IPS-11a (cell line): Measurements from ENCODE around the gene PLVAP.

Source experiments
- H3K4me3 ChIP-seq: one replicate; pipeline ENCODE4 v1.5.1; 2013; ENCODE audit warnings: low read depth, low read length, control low read depth

The PLVAP gene

DNA sequence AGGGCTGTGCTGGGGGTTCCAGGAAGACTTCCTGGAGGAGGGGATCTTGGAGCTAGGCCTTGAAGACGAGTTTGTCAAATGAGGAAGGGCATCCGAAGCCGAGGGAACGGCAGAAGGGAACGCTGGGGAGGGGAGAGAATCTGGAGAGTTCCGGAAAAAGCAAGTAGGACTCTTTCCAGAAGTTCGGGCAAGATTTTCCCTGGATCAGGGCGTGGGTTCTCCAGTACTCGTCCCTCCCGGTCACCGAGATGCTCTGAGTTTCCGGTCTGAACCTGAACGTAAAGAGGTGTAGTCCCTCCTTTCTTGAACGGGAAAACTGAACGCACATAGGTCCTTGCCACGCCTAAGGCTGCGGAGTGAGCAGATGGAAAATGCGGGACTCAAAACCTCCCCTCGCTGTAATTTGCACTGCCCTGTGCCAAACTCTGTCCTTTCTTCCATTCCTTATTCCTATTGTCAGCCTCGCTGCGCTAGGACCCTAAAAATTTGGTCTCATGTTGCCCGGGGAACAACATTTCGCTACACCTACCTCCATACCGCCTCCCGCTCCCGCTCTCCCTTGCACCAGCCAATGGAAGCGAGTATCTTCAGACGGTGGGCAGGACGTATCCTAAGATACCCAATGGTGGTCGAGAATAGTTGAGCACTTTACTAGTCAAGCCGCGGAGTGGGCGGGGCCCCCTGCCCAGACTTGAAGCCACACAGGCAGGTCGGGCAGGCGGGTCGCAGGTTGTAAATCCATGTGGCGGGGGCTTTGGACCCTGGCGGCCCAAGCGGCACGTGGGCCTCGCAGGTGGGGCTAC lies 40.1 kb downstream of the PLVAP start, which contains the start of gene GTPBP3:
Gene GTPBP3 (plus strand): TSS at position 682 of the 803 bp plus-strand sequence. CDS start 59 bp downstream, at position 741.
- H3K4me3 ChIP-seq = peak within 1 kb of the TSS; percentile 96

DNA sequence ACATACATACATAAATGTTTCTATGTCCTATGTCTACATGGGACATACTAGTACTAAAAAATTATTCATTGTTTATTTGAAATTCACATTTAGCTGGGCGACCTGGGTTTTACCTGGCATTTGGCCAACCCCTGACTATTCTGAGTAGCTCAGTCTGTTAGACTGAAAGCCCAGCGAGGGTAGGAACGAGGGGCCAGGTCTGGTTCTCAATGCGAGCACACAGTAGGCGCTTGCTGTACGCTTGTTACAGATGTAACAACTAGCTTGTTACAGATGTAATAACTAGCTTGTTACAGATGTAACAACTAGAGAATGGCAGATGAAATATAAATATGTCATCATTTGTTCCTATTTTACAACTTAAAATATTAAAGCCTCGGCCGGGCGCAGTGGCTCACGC lies 41.6 kb downstream of the PLVAP start:
- H3K4me3 ChIP-seq = no peak overlapping the region

DNA sequence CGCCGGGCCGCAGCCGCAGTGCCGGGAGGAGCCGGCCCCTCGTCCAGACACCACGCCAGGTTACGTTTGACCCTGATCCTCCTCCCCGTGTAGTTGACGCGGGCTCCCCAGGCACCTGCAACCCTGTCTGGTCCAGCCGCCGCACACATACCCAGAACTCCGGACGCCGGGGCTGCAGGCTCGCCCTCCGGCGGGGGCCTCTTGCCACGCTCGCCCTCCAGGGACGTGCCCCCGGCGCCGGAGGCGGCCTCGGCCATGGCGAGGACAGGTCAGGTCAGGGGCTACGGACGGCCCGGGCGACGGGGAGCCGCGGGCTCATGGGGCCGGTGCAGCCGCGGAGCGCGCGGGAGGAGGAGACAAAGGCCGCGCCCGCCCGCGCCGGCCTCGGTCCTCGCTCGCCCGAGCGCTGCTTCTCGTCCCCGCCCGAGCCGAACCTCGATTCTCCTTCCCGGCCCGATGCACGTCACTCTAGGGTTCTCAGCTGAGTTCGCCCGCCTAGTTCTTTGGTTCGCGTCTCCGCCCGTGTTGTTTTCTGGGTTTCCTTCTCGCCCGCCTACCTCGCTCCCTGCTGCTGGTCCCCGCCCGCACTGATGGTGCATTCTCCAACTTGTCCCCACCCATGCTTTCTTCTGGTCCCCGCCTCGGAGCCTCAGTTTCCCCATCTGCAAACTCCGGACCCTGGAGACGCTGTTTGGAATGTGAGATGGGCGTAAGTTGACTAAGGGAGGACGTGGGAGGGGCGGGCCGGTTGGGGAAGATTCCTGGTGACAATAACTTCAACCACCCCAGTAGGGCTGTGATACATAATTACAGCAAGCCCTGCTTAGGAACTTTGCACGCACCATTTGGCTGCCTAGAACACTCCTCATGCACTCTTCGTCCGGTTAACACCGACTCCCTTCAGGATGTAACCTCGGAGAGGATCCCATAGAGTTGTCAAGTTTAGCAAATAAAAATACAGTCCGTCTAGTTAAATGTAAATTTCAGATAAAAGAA lies 42.4 kb downstream of the PLVAP start, which contains the start of gene ANO8:
Gene ANO8 (minus strand): TSS at position 442 of the 996 bp plus-strand sequence. CDS start 185 bp downstream, at position 257.
- H3K4me3 ChIP-seq = peak within 1 kb of the TSS; percentile 69

DNA sequence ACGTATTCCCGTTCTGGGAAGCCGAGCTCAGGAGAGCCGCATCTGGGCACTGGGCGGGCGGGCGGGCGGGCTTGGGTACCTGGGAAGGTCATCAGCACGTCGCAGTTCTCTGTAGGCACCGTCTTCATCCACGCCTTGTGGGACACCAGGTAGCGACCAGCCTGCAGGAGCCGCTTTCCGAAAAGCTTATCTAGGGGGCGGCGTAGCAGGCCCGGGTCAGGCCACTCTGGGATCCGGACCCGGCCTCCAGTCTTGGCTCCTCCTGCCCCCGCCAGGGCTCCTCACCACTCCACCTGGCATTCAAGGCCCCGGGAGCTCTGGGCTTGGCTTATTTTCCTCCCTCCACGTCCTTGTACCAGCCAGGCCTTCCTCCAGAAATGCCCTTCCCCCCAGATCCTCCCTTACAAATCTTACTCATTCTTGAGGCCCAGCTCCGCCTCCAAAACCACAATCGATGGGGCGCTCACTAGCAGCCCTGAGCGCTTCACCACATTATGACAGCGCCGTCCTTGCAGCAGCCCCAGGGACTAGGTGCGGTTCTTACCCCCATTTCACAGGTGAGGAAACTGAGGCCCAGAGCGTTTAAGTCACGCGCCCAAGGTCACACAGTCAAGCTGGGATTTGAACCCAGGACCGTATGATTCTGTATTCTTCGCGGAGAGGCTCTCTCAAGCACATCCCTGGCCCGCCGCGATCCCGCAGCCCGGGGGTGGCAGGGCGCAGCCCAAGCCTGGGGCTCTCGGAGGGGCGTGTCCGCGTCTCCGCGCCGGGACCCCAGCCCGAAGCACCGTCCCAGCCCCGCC lies 43.3 kb downstream of the PLVAP start:
- H3K4me3 ChIP-seq = peak overlapping the region; percentile 69

DNA sequence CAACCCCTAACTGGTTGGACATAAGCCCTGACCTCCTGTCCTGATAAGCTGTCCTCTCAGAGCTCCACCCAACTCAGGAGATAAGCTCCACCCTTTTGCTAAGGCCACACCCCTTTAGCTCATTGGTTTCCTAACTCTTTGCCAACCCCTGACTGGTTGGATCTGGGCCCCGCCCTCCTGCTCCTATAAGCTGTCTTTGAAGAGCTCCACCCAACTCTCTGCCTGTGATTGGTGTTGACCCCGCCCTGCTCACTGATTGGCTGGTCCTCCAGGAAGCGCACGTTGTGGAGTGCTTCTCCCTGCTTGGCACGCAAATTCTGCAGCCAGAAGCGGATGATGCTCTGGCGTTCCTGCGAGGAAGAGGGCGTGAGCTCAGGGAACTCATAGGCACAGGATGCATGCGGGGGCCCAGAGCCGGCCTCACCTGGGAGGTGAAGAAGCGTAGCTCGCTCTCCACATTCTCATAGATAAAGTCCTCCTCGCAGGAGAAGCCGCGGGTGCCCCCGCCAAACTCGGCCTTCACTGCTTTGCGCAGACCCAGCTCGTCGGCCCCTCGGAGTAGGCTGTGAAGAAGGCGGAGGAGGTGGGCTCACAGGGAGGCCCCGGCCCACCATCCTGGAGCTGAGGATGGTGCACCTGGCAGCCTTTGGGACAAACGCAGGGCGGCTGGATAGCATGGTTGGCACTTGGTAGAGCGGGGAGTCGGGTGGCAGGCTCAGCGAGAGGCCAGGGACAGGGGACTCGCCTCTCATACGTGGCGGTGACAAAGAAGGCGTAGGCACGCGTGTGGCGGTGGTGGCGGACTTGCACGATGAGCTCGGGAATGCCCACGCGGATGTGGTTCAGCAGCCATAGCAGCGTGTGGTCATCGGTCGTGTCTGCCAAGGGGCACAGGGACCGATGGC lies 44.2 kb downstream of the PLVAP start:
- H3K4me3 ChIP-seq = no peak overlapping the region

DNA sequence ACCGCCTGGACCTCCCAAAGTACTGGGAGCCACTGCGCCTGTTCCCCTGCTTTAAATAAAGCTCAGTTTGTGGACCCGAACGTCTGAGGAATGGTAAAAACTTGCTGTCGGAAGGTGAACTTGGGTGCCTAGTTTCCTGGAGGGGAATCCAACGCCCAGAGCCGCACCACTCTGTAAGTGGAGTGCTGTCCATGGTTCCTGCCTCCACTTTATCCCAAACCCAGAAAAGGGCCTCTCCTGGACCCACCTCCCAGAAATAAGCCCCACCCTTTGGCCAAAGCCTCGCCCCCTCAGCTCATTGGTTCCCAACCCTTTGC lies 44.8 kb downstream of the PLVAP start:
- H3K4me3 ChIP-seq = no peak overlapping the region

DNA sequence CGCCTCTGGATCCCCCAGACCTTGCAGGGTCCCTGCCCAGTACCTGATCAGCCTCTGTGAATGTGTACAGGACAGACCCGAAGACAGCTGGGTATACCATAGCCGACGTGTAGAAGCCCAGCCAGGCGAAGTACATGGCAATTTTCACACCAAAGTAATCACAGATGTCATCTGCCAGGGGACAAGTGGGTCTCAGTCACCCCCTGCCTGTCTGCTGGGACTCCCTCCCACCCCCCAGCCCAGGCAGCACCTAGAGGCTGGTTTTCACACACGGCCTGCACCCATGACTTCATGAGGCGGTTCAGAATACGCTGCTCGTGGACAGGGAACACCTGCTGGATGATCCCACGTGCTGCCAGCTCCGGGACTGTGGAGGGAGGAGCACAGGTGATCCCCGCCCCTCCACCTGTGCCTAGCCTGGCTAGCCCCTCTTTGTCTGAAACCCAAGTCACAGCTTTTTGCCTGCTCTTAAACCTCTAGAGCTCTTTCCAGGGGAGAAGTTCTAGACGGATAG lies 46.0 kb downstream of the PLVAP start:
- no peak overlapping the region for H3K4me3 ChIP-seq

DNA sequence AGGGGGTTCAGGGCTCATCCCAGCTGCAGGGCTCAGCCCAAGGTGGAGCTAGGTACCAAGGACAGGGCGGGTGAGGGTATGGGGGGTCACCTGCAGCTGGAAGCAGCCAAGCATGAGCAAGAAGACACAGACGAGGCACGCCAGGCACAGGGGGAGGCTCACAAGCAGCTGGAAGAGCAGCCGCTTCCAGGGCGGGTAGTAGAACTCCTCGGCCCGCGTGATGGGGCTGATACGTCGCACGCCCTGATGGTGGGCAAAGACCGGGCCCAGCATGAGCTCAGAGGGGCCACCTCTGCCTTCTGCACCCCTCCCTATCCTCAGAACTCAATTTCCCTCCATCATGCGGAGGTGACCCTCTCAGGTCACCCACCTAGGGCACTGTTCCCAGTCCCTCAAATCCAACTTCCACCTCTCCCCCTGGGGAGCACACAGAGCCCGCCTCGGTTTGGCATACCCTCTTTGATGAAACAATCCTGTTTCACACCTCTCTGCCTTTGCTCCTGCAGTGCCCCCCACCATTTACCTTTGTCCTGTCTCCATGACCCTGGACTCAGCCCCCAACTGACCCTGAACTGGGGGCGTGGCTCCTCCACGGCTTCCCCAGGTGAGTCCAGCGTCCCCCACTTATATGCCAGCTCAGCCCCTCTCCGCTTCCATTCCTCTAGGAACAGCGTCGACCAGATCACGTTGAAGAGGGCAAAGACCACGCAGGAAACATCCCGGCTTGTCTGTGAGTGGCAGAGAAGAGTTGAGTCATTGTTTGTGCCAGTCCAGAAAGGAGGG lies 46.7 kb downstream of the PLVAP start:
- H3K4me3 ChIP-seq = no peak overlapping the region

DNA sequence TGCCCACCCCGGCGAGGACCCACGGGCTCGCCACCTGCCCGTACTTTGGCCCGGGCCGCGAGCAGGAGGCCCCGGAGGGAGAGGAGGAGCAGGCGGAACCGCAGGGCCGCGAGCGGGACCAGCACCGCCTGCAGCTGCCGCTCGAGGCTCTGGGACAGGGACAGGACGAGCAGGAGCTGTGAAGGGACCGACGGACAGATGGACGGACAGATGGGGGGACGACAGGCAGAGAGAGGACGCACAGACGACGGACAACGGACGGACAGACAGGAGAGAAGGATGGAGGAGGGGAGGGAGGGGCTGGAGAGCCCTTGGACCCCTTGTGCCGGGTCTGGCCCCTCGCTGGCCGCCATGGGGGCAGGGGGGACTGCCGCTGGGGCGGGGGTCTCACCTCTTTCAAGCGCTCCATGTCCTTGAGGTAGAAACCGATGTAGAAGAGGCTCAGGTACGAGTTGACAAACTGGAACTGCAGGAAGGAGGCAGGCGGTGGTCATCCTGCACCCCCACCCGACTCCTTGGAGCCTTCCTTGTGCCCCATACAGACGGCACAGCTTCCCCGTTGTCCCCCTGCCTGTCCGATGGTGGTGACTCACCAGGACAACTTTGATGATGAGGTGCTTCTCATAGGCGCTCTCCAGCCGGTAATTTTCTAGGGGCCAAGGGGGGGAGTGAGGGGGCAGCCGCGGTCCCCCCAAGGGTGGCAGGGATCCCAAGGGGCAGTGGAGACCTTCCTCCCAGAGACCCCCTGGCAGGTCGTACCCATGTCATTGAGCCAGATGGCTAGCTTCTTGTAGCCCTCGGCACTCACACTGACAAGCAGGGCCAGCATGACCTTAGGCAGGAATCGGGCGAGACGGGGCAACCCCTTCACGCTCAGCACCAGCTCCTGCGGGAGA lies 47.5 kb downstream of the PLVAP start:
- no peak overlapping the region for H3K4me3 ChIP-seq

DNA sequence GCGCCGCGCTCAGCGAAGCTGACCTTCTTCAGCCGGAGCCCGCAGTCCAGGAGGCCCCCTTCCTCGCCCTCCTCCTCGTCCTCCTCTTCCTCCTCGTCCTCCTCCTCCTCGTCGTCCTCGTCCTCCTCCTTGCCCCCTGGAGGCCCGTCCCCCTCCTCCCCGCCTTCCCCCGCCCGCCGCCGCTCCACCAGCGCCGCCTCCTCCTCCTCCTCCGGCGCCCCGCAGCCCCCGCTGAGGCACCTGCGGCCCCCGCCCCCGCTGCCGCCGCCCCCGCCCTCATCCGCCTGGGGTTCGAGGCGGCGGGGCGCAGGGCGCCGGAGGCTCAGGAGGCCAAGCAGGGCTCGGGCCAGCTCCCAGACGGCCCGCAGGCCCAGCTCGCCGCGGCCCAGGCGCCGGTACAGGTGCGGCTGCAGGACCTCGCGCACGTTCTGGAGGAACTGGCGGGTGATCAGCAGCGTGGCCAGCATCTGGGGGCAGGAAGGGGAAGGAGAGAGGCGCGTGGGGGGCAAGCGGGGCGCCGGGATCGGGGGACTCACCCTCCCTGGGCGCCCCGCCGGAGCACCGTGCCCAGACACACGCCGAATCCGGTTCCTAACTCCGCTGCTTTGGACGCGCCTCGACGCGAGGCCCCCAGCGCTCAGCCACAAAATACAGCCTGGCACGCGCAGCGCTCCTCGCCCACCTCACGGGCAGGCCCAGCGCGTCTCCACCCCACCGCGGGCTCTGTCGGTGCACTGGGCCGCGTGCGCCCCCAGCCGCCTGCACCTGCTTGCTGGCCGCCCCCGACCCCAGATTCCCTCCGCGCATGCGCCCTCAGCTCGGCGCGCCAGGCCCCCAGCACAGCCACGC lies 48.4 kb downstream of the PLVAP start:
- H3K4me3 ChIP-seq = peak overlapping the region; percentile 51

DNA sequence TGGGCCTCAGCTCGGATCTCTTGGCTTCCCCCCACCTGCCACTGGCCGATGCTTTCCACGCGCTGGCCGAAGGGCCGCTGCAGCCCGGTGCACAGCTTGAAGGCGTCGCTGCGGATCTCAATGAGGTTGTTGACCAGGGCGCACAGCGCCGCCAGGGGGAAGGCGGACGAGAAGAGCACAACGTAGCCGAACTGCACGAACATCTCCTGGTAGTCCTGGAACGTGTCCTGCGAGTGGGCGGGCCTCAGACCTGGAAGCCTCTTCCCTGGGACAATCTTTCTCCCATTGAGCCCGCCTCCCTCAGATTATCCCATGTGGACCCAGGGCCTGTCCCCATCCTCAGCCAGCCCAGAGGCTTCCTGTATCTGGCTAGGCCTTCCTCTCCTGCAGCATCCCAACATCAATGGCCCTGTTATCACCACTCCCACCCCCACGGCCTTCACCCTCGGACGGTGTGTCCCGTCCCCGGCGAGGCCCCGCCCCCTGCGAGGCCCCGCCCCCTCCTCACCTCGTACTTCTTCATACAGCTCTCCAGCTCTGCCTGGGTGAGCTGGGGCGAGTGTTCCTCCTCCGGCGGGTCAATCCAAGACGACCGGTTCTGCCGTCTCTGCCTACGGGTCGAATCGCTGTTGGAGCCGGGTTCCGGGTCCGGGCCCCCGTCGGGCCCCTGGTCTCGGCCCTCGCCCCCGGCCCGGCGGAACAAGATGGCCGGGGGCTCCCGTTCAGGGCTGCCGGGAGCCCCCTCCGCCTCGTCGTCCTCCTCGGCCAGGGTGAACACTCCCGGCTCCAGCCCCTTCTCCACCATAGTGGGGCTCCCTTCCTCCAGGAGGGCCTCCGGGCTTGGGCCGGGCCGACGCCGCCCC lies 49.3 kb downstream of the PLVAP start:
- H3K4me3 ChIP-seq = peak overlapping the region; percentile 51

DNA sequence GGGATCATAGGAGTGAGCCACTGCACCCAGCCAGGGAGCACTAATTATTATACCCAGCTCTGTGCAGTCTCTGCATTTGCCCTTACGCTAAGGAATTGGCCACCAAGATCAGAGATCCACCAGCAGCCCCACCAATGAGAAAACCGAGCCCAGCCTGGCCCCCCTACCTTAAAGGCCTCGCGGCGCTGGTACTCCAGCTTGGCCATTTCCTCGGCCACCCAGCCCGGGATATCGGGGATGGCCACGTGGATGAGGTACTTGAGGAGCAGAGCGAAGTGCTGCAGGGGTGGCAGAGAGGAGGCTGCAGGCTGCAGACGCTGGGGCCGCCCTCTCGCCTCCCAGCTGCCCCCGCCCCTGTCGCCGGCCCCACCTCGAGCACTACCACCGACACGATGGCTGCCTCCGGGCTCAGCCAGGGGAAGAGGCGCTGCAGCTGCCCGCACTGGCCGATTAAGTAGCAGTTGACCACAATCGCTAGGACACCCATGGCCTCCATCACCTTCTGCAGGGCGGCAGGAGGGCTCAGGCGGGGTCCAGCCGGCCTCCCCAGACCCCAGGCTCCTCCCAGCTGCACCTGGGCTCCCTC lies 50.0 kb downstream of the PLVAP start:
- peak overlapping the region; percentile 51 for H3K4me3 ChIP-seq

DNA sequence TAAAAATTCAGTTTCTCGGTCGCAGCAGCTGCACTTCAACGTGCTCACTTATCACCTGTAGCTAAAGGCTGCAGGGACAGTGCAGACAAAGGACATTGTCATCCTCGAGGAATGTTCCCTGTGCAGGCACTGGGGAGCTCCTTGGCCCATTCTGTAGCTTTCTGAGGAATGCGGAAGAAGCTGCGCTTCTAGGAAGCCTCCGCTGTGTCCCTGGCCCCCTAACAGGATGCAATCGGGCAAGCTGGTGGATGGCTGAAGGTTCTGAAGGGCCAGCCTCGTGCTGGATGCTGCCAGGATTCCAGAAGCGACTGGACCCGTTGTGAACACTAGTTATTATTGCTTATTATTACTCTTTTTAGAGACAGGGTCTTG lies 50.6 kb downstream of the PLVAP start:
- no peak overlapping the region for H3K4me3 ChIP-seq

DNA sequence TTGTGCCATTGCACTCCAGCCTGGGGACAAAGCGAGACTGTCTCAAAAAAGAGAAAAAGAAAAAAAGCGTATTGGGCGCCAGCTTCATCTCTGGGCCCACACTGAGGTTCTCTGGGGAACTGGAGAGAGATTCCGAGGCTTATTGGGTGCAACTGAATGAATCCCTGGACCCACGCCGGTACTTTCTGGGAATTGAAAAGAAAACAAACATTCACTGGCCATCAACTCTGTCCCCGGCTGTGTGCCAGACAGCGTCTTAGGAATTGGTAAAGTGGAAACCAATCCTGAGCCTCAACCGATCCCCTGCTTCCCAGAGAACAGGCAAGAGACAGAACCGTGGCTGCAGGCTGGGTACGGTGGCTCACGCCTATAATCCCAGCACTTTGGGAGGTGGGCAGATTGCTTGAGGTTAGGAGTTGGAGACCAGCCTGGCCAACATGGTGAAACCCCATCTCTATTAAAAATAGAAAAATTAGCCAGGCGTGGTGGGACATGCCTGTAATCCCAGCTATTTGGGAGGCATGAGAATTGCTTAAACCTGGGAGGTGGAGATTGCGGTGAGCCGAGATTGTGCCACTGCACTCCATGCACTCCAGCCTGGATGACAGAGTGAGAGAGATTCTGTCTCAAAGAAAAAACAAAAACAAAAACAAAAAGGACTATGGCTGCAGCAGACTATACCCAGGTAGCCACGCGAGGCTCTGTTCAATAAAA lies 51.1 kb downstream of the PLVAP start:
- no peak overlapping the region for H3K4me3 ChIP-seq

DNA sequence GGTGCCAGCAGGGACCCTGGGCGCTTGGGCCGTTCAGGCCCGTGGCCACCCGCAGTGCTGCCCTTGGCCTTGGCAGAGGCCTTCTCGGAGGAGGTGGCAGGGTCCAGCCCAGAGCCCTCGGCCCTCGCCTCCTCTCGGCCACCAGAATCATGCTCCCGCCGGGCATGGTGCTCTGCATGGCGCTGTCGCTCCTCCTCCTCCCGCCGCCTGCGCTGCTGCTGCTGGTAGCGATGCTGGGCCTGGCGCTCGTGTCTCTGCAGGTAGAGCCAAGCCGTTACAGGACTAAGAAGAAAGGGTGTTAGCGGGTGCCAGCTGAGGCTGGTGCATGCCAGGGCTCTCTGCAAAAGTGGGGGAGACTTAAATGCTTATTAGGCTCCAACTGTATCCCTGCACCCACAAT lies 52.0 kb downstream of the PLVAP start:
- no peak overlapping the region for H3K4me3 ChIP-seq
